ENCODE measurements around the gene SETD2.

GRCh38 chr3:47017504-47018268 lies 146.2 kb downstream of the SETD2 start:
- TF ChIP-seq POLR2AphosphoS5 (IDR thresholded peaks at IDR 0.05) = no peak
- no peak for TF ChIP-seq POLR2A (IDR thresholded peaks at IDR 0.05)
- TF ChIP-seq CTCF (IDR thresholded peaks at IDR 0.05) = no peak

Data from transverse colon (tissue), 4 donors.